Measurements from ENCODE around the gene NLRC5.

DNA sequence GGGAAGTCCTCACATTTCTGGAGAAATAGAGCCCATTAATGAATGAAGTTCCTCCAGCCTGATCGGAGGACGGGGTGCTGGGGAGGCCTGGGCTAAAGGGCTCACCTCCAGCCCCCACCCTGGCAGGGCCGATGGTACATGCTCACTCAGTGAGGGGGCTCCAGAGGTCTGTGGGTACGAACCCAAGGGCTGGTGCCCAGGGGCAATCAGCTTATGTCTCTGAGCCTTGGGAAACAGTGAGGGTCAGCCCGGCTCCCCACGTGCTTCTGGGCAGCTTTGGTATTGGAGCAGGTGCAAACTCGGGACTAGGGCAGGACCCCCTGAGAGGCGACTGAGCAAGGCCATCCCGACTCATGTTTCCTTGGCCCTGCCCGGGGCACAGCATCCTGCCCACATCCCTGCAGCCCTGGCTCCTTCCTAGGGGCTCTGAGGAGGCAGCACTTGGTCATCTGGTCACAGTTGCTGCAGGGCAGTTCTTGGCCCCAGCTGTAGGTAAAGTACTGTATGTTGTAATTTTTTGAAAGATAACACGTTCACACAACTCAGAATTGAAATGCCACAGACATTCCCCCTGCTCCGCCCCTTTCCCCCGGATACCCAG, 28.6 kb upstream of the NLRC5 start:
- no peak for TF ChIP-seq POLR2A (IDR thresholded peaks at IDR 0.05; ENCODE audit: low read depth, low read length)
- TF ChIP-seq JUN (IDR thresholded peaks at IDR 0.05; ENCODE audit: borderline replicate concordance, insufficient read depth, insufficient read length, low read depth), result no peak
- TF ChIP-seq GATA2 (IDR thresholded peaks at IDR 0.05; ENCODE audit: insufficient read depth, insufficient read length, low read depth, low read length), result no peak
- TF ChIP-seq, protein P1, sequence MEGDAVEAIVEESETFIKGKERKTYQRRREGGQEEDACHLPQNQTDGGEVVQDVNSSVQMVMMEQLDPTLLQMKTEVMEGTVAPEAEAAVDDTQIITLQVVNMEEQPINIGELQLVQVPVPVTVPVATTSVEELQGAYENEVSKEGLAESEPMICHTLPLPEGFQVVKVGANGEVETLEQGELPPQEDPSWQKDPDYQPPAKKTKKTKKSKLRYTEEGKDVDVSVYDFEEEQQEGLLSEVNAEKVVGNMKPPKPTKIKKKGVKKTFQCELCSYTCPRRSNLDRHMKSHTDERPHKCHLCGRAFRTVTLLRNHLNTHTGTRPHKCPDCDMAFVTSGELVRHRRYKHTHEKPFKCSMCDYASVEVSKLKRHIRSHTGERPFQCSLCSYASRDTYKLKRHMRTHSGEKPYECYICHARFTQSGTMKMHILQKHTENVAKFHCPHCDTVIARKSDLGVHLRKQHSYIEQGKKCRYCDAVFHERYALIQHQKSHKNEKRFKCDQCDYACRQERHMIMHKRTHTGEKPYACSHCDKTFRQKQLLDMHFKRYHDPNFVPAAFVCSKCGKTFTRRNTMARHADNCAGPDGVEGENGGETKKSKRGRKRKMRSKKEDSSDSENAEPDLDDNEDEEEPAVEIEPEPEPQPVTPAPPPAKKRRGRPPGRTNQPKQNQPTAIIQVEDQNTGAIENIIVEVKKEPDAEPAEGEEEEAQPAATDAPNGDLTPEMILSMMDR (IDR thresholded peaks at IDR 0.05; ENCODE audit: extremely low read depth in 1 of 2, insufficient read depth in 1 of 2, low read depth in 1 of 2, low read length in 2 of 2), result no peak
- no peak for TF ChIP-seq EZH2 (IDR thresholded peaks at IDR 0.05; ENCODE audit: borderline replicate concordance, low read depth, low read length, severe bottlenecking)
- no peak for TF ChIP-seq POLR2AphosphoS5 (IDR thresholded peaks at IDR 0.05; ENCODE audit: insufficient read depth, low read depth, low read length)
- no peak for TF ChIP-seq MYC (IDR thresholded peaks at IDR 0.05; ENCODE audit: low read depth, low read length)

Measured in endothelial cell of umbilical vein (primary cell).